ENCODE measurements around the gene LRP2. TPM values are rescaled to one million over a fixed set of nuclear protein-coding genes. Genes with fewer than 3 reads are reported as not detected.

Gene LRP2
- total and polyA plus RNA-seq, 2 of the 8 experiments (the other 6 are each of a cell fraction or from before 2014, with no cell fraction given) = 2.0 to 2.9 TPM

DNA sequence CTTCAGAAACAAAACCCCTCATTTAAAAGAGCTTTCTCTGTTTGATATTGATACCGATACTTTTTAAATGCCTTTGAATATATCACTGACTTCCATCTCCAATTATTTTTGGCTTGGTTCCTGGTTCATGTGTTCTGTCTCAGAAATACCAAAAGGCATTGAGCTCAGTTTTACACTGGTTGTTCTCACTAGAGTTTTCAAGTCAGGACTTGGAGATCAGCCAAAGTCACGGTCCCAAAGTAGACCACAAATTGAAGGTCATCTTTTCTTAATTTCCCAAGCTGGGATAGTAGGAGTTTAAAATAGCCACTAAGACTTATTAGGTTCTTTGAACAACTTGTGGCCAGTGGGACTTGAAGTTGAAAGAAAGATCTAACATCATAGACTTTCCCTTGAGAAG, 268.8 kb downstream of the LRP2 start:
- H3K4ac ChIP-seq (replicated peaks; ENCODE audit: insufficient read length, low read depth, low read length) = no peak overlapping the region
- no peak overlapping the region for H3K9ac ChIP-seq (replicated peaks in 1 of 4; ENCODE audit: extremely low read depth in 1 of 4, low read depth in 3 of 4, low read length in 3 of 4)
- H3K18ac ChIP-seq (ENCODE audit: extremely low read depth, low read length) = no peak overlapping the region
- CTCF ChIA-PET (ENCODE audit: partially characterized antibody) = interaction anchor here (0.6 to 1.8 kb wide), 4 partner anchors 27 to 1568 kb away, joined by 3 to 7 read pairs (median 3); no protein-coding TSS in a partner anchor
- no peak for DNase-seq (ENCODE audit: low read depth in 1 of 2, low spot score in 2 of 2)
- no peak overlapping the region for H3K27ac ChIP-seq (ENCODE audit: low read depth, low read length)
- no peak overlapping the region for H3K23ac ChIP-seq (ENCODE audit: insufficient read length)
- H3K36me3 ChIP-seq (ENCODE audit: control insufficient read depth in 2 of 4, insufficient read depth in 4 of 4, low read length in 3 of 4) = no peaks in the 10 kb centered on the region
- H3K23me2 ChIP-seq (ENCODE audit: low read depth, low read length) = no peaks in the 10 kb centered on the region; the same call in 1 of the 2 replicates
- 88% methylated on average over 2 of the region's 2 CpGs; no CpG with 5 or more reads in 1 of the 2 experiments for WGBS, 2 experiments (ENCODE audit: extremely low coverage in 1 of 2, insufficient coverage in 1 of 2, insufficient read length in 1 of 2, insufficient replicate concordance in 2 of 2, low coverage in 1 of 2, low lambda C conversion rate in 2 of 2, missing lambda C conversion rate in 1 of 2)
- no peak overlapping the region for H4K5ac ChIP-seq (ENCODE audit: insufficient read length, low read depth, low read length)
- FAIRE-seq = no peak
- no peak overlapping the region for H2AFZ ChIP-seq (ENCODE audit: low read length)
- H4K8ac ChIP-seq (ENCODE audit: extremely low read depth, insufficient read depth, low read length) = no peak overlapping the region
- no peaks in the 10 kb centered on the region for H3K4me1 ChIP-seq (replicated peaks in 1 of 4; ENCODE audit: control insufficient read depth in 3 of 4, insufficient read depth in 4 of 4, low read length in 3 of 4)
- H2BK20ac ChIP-seq (ENCODE audit: low read length) = no peak overlapping the region
- H2BK5ac ChIP-seq (ENCODE audit: low read depth, low read length) = no peak overlapping the region
- no peak overlapping the region for H2BK120ac ChIP-seq (replicated peaks; ENCODE audit: low read depth, low read length)
- no peaks in the 10 kb centered on the region for H3K79me2 ChIP-seq (ENCODE audit: control insufficient read depth in 1 of 2, insufficient read depth in 2 of 2, low read length in 2 of 2)
- no peak overlapping the region for H3K14ac ChIP-seq (ENCODE audit: insufficient read length)
- no peak overlapping the region for H2BK12ac ChIP-seq (ENCODE audit: low read depth, low read length)
- POLR2A ChIA-PET (ENCODE audit: partially characterized antibody) = no interaction called here
- no peak overlapping the region for H4K91ac ChIP-seq (replicated peaks; ENCODE audit: insufficient read length, low read length)
- no peak overlapping the region for H3K4me2 ChIP-seq (ENCODE audit: insufficient read depth in 1 of 2, low read depth in 2 of 2, low read length in 2 of 2)
- no peak overlapping the region for H2AK5ac ChIP-seq (ENCODE audit: low read depth, low read length)
- no peaks in the 10 kb centered on the region; a peak in 2 of 7 replicates for H3K27me3 ChIP-seq (replicated peaks in 1 of 4; ENCODE audit: control insufficient read depth in 3 of 4, extremely low read depth in 1 of 4, insufficient read depth in 3 of 4, low read length in 3 of 4)
- H3K79me1 ChIP-seq (ENCODE audit: low read depth, low read length) = no peaks in the 10 kb centered on the region
- H3K56ac ChIP-seq (replicated peaks; ENCODE audit: insufficient read length, low read depth, low read length) = no peak overlapping the region
- H3K9me3 ChIP-seq (ENCODE audit: insufficient read depth in 2 of 2, low read depth in 1 of 2, low read length in 1 of 2) = no peaks in the 10 kb centered on the region
- H2BK15ac ChIP-seq (ENCODE audit: low read length) = no peak overlapping the region
- H3K4me3 ChIP-seq (ENCODE audit: extremely low read depth in 1 of 4, insufficient read depth in 2 of 4, low read depth in 3 of 4, low read length in 4 of 4) = no peak overlapping the region
- H4K20me1 ChIP-seq (replicated peaks in 1 of 2; ENCODE audit: control insufficient read depth in 1 of 2, insufficient read depth in 2 of 2, low read length in 2 of 2) = no peaks in the 10 kb centered on the region
- TF ChIP-seq SP4 (IDR thresholded peaks at IDR 0.05; ENCODE audit: low read length) = no peak
- TF ChIP-seq KDM4A (IDR thresholded peaks at IDR 0.05; ENCODE audit: low read depth, low read length, severe bottlenecking) = no peak
- no peak for TF ChIP-seq KDM5A (IDR thresholded peaks at IDR 0.05; ENCODE audit: low read length)
- no peak for TF ChIP-seq EP300 (IDR thresholded peaks at IDR 0.05; ENCODE audit: borderline replicate concordance in 1 of 2, low read depth in 2 of 2, low read length in 2 of 2)

Measured in H1 (cell line).